Glutamatergic neuron (in vitro differentiated cells): ENCODE data around the gene ALAS2. TPM values are rescaled to one million over a fixed set of nuclear protein-coding genes. Genes with fewer than 3 reads are reported as not detected.

ENCODE experiments used
- DNase-seq: peaks from one replicate; pipeline ENCODE4 v3.0.0; 2022
- H3K27ac Mint-ChIP-seq: one replicate; pipeline ENCODE4 v1.8.0; 2020; ENCODE audit warnings: mild to moderate bottlenecking, mixed read lengths, inconsistent platforms; ENCODE audit not compliant: unreplicated experiment
- H3K27me3 Mint-ChIP-seq: one replicate; pipeline ENCODE4 v1.8.0; 2020; ENCODE audit warnings: mild to moderate bottlenecking, moderate library complexity, mixed read lengths, inconsistent platforms; ENCODE audit not compliant: unreplicated experiment
- H3K36me3 Mint-ChIP-seq: one replicate; pipeline ENCODE4 v1.8.0; 2020; ENCODE audit warnings: mild to moderate bottlenecking, mixed read lengths, inconsistent platforms; ENCODE audit not compliant: unreplicated experiment
- H3K4me1 Mint-ChIP-seq: one replicate; pipeline ENCODE4 v1.8.0; 2020; ENCODE audit warnings: mild to moderate bottlenecking, low read depth, mixed read lengths, inconsistent platforms; ENCODE audit not compliant: unreplicated experiment
- H3K4me3 Mint-ChIP-seq: one replicate; pipeline ENCODE4 v1.8.0; 2020; ENCODE audit warnings: mild to moderate bottlenecking, mixed read lengths, inconsistent platforms; ENCODE audit not compliant: unreplicated experiment
- H3K9me3 Mint-ChIP-seq: one replicate; pipeline ENCODE4 v1.8.0; 2020; ENCODE audit warnings: mild to moderate bottlenecking, moderate library complexity, mixed read lengths, inconsistent platforms; ENCODE audit not compliant: unreplicated experiment
- total RNA-seq: library from RNA; stranded (reverse); fragmentation: NEBNext Ultra II Directional; extraction: Animal tissue kit (Norgen Biotek cat#: 25700); gene quantifications from one replicate; pipeline ENCODE4 v1.2.1, GENCODE V29; 2021; ENCODE audit not compliant: unreplicated experiment
- TF ChIP-seq, protein P1 (sequence below): fragments of 200-600 bp; sonication (generic); IDR thresholded peaks from one replicate; pipeline ENCODE4 v1.5.0; 2021; ENCODE audit not compliant: partially characterized antibody, unreplicated experiment

ALAS2 gene
- total RNA-seq, 1 donor from 2014 or later = not detected

DNA sequence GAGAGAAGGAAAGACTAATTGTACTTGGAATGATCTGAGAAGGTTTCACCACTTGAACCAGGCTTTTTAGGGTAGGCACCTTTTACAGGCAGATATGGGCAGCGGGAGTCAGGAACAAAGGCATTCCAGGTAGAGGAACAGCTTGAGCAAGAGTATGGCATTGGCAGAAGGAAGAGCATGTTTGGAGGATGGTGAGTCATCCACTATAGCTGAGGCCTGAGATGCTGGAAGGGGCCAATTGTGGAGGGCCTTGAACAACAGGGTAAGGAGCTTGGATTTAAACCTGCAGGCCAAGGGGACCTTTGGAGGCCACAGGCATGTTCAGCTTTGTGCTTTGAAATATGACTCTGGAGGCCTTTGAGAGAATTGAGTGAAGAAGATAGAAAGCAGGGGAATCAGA, 69.0 kb downstream of the ALAS2 start:
- no peaks in the 10 kb centered on the region for H3K36me3 Mint-ChIP-seq
- no peaks in the 10 kb centered on the region for H3K4me1 Mint-ChIP-seq
- peaks cover 1% of the 10 kb centered on the region for H3K9me3 Mint-ChIP-seq
- no peak overlapping the region for H3K27ac Mint-ChIP-seq
- TF ChIP-seq, protein P1, sequence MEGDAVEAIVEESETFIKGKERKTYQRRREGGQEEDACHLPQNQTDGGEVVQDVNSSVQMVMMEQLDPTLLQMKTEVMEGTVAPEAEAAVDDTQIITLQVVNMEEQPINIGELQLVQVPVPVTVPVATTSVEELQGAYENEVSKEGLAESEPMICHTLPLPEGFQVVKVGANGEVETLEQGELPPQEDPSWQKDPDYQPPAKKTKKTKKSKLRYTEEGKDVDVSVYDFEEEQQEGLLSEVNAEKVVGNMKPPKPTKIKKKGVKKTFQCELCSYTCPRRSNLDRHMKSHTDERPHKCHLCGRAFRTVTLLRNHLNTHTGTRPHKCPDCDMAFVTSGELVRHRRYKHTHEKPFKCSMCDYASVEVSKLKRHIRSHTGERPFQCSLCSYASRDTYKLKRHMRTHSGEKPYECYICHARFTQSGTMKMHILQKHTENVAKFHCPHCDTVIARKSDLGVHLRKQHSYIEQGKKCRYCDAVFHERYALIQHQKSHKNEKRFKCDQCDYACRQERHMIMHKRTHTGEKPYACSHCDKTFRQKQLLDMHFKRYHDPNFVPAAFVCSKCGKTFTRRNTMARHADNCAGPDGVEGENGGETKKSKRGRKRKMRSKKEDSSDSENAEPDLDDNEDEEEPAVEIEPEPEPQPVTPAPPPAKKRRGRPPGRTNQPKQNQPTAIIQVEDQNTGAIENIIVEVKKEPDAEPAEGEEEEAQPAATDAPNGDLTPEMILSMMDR = no peak
- DNase-seq = no peak
- H3K27me3 Mint-ChIP-seq = no peaks in the 10 kb centered on the region
- H3K4me3 Mint-ChIP-seq = no peak overlapping the region

Other genes with a start within 250 kb of the ALAS2 start
- gene ITIH6, start 232.7 kb downstream of the ALAS2 start, total RNA-seq = not detected
- 308 TPM for gene MAGED2, start 223.2 kb downstream of the ALAS2 start, total RNA-seq
- 236 TPM for gene TRO, start 110.2 kb downstream of the ALAS2 start, total RNA-seq
- 1.1 TPM for gene PFKFB1, start 36.8 kb downstream of the ALAS2 start, total RNA-seq
- gene APEX2, start 30.6 kb downstream of the ALAS2 start, total RNA-seq = 6.2 TPM
- gene PAGE2B, start 44.1 kb upstream of the ALAS2 start, total RNA-seq = not detected
- not detected for gene PAGE2, start 58.0 kb upstream of the ALAS2 start, total RNA-seq
- gene PAGE5, start 189.4 kb upstream of the ALAS2 start, total RNA-seq = not detected
- not detected for gene PAGE3, start 233.9 kb upstream of the ALAS2 start, total RNA-seq